K562 (cell line): ENCODE data around the gene EVI5L. TPM values are rescaled to one million over a fixed set of nuclear protein-coding genes. Genes with fewer than 3 reads are reported as not detected.
"Not testable (repeated sequence)": the region's sequence is repeated elsewhere in the genome, so short reads cannot be mapped to it uniquely, and the experiment has no call there.

ENCODE experiments used
- ATAC-seq: fragments of 200-7000 bp; cut with Tn5 transposase; 3 replicates; pipeline ENCODE4 v1.9.1; 2020; ENCODE audit warnings: moderate library complexity
- BruUV-seq: library from RNA; stranded (reverse); fragments of 400-500 nt; replicated peaks from 2 replicates; lab custom pipeline; 2021; lab: Mats Ljungman, UMichigan
- CTCF ChIA-PET: fragments of 300-600 bp; formaldehyde crosslinking; extraction: SDS; loops from one replicate; lab custom pipeline; 2021; ENCODE audit warnings: low intra/inter-chr PET ratio; lab: Yijun Ruan, JAX
- POLR2A ChIA-PET: fragments of 300-600, 350-650 bp; sonication (Branson Sonifier 250); formaldehyde crosslinking; extraction: SDS; loops from one replicate; lab custom pipeline; 2021; ENCODE audit warnings: antibody characterized with exemption, inconsistent platforms; lab: Yijun Ruan, JAX
- DNase-seq, 4 experiments: peaks; one replicate each; pipeline versions ENCODE4 v3.0.0 to v3.0.0-alpha.2; 2011 to 2018; ENCODE audit warnings: low spot score in 3 of 4, mixed read lengths in 3 of 4; ENCODE audit errors: extremely low read depth in 1 of 4
- FAIRE-seq: peaks from 2 replicates; lab custom pipeline; 2011; peaks lifted over from hg19 to GRCh38; lab: Jason Lieb, UNC
- H2AFZ ChIP-seq: 2 replicates; pipeline ENCODE4 v1.6.0; 2011; ENCODE audit warnings: low read depth, low read length, control low read depth, inconsistent platforms
- H3K27ac ChIP-seq: fragments of 200-600 bp; 3 replicates; pipeline ENCODE4 v1.8.0; 2011; ENCODE audit warnings: low read depth, mild to moderate bottlenecking, control low read depth, inconsistent platforms, low read length, moderate library complexity, mixed read lengths; ENCODE audit errors: extremely low read depth
- H3K27me3 ChIP-seq, 2 experiments: fragments of 300-600 bp in 1 of 2; 2 replicates in 1 of 2; 3 replicates in 1 of 2; pipeline versions ENCODE4 v1.6.0 to v1.8.0; 2011; ENCODE audit warnings: inconsistent platforms in 2 of 2, low read length in 2 of 2, mild to moderate bottlenecking in 1 of 2, mixed read lengths in 1 of 2, moderate library complexity in 1 of 2; ENCODE audit not compliant: control insufficient read depth in 2 of 2, insufficient read depth in 2 of 2
- H3K36me3 ChIP-seq: fragments of 300-600 bp; 3 replicates; pipeline ENCODE4 v1.8.0; 2011; ENCODE audit warnings: mild to moderate bottlenecking, low read length, inconsistent platforms; ENCODE audit not compliant: control insufficient read depth, insufficient read depth
- H3K4me1 ChIP-seq, 2 experiments: fragments of 200-600 bp in 1 of 2; replicated peaks in 1 of 2; 2 replicates in 1 of 2; 3 replicates in 1 of 2; pipeline versions ENCODE4 v1.5.1 to v1.8.0; 2011; ENCODE audit warnings: inconsistent platforms in 2 of 2, low read length in 2 of 2, mild to moderate bottlenecking in 1 of 2, mixed read lengths in 1 of 2, moderate library complexity in 1 of 2; ENCODE audit not compliant: control insufficient read depth in 2 of 2, insufficient read depth in 2 of 2
- H3K4me2 ChIP-seq: 2 replicates; pipeline ENCODE4 v1.6.1; 2011; ENCODE audit warnings: low read length, control low read depth, inconsistent platforms, mixed read lengths; ENCODE audit not compliant: insufficient read depth
- H3K4me3 ChIP-seq: fragments of 200-600 bp; sonication (generic), shearing (Covaris generic); 2 replicates; pipeline ENCODE4 v1.5.1; 2016; ENCODE audit warnings: control low read depth, inconsistent platforms
- H3K79me2 ChIP-seq: fragments of 200-600 bp; 3 replicates; pipeline ENCODE4 v1.8.0; 2011; ENCODE audit warnings: low read length, inconsistent platforms; ENCODE audit not compliant: control insufficient read depth, insufficient read depth
- H3K9ac ChIP-seq, 2 experiments: 2 replicates each; pipeline versions ENCODE4 v1.6.0 to v1.6.1; 2011; ENCODE audit warnings: low read depth in 2 of 2, low read length in 2 of 2, control low read depth in 1 of 2, inconsistent platforms in 1 of 2, mild to moderate bottlenecking in 1 of 2, mixed read lengths in 1 of 2; ENCODE audit not compliant: insufficient read depth in 1 of 2
- H3K9me1 ChIP-seq: one replicate; pipeline ENCODE4 v1.6.0; 2011; ENCODE audit warnings: inconsistent platforms, mild to moderate bottlenecking, low read length, moderate library complexity; ENCODE audit not compliant: control insufficient read depth, insufficient read depth
- H3K9me3 ChIP-seq: replicated peaks from 2 replicates; pipeline ENCODE4 v1.5.1; 2011; ENCODE audit warnings: low read depth, low read length, inconsistent platforms; ENCODE audit not compliant: control insufficient read depth, insufficient read depth
- H4K20me1 ChIP-seq: replicated peaks from 2 replicates; pipeline ENCODE4 v1.6.1; 2011; ENCODE audit warnings: low read length, inconsistent platforms, mixed read lengths; ENCODE audit not compliant: control insufficient read depth, insufficient read depth
- NFXL1 ChIP-seq: fragments of 450-650 bp; formaldehyde crosslinking; IDR thresholded peaks from 2 replicates; pipeline ENCODE4 v1.4.0; 2021; ENCODE audit warnings: mild to moderate bottlenecking
- U2AF1 ChIP-seq: fragments of 200-400 bp; formaldehyde crosslinking; optimal IDR thresholded peaks from 2 replicates; pipeline ENCODE3; 2017; ENCODE audit warnings: mild to moderate bottlenecking, low read depth, low read length, moderate library complexity
- ZNF134 ChIP-seq: fragments of 250-450 bp; sonication (Bioruptor Pico); conservative IDR thresholded peaks from 2 replicates; pipeline ENCODE4 v1.4.0; 2020
- ZNF146 ChIP-seq: IDR thresholded peaks from one replicate; pipeline ENCODE4 v1.6.1; 2018; ENCODE audit warnings: missing compliant biosample characterization; ENCODE audit not compliant: unreplicated experiment
- WGBS: fragments of 100-300 bp; shearing (Covaris generic); methylation state at CpG from one replicate; pipeline ENCODE4 v1.1.6; 2016; ENCODE audit warnings: low coverage, mixed read lengths; ENCODE audit not compliant: insufficient coverage; ENCODE audit errors: missing lambda C conversion rate; 5-methylcytosine and 5-hydroxymethylcytosine counted together
- in situ Hi-C: fragments of 300-500 bp; cut with MboI; formaldehyde crosslinking; loops from 4 replicates; pipeline ENCODE4 v1.15.0; 2018; ENCODE audit warnings: inconsistent platforms, mixed read lengths
- intact Hi-C: fragments of 100-400 bp; cut with micrococcal nuclease; formaldehyde crosslinking; loops from 2 replicates; pipeline ENCODE4 v1.14.2; 2022
- polyA plus RNA-seq, 8 experiments: library from polyadenylated mRNA; depleted of rRNA in 4 of 8; stranded (reverse) in 5 of 8; unstranded in 3 of 8; fragments of >200 nt; fragmentation: Nextera tagmentation in 2 of 8; fragmentation: Illumina TruSeq in 1 of 8; extraction: Ambion mirVana in 2 of 8; extraction: Trizol in 1 of 8; gene quantifications; 2 replicates each; pipeline versions ENCODE4 v1.2.1 to v1.2.3, GENCODE V29; 2011 to 2014; ENCODE audit warnings: inconsistent platforms in 1 of 8, missing spikeins in 1 of 8
- total RNA-seq, 7 experiments: library from RNA; depleted of rRNA in 6 of 7; stranded (reverse); fragments of >200 nt in 6 of 7; fragmentation: Illumina TruSeq in 2 of 7; extraction: Trizol in 2 of 7; gene quantifications; 2 replicates each; pipeline versions ENCODE4 v1.2.1 to v1.2.3, GENCODE V29; 2011 to 2021; ENCODE audit warnings: low replicate concordance in 1 of 7

The EVI5L gene
- total and polyA plus RNA-seq, 9 of the 15 experiments (the other 6 are each of a cell fraction or from before 2014, with no cell fraction given): 0.69 to 1.8 (median 1.2) TPM; not detected in 2

GRCh38 chr19:7815325-7815724 lies 14.7 kb upstream of the EVI5L start (continued):
- TF ChIP-seq NFXL1 (CRISPR knock-in tag) (no peak), U2AF1 (no peak)

GRCh38 chr19:7816040-7816439 lies 14.0 kb upstream of the EVI5L start:
- peak; percentile 63 for TF ChIP-seq ZNF146 (CRISPR knock-in tag)
- TF ChIP-seq, all 486 proteins: peak for 1; not testable (repeated sequence) for 485
- H3K27ac ChIP-seq, DNase-seq, H3K9me3 ChIP-seq, H3K4me1 ChIP-seq, CTCF ChIA-PET, ATAC-seq, H3K9ac ChIP-seq, H2AFZ ChIP-seq, FAIRE-seq, H3K4me2 ChIP-seq, BruUV-seq, H3K4me3 ChIP-seq, POLR2A ChIA-PET, H3K79me2 ChIP-seq, intact Hi-C loops, H3K27me3 ChIP-seq, H4K20me1 ChIP-seq, H3K9me1 ChIP-seq, in situ Hi-C loops, H3K36me3 ChIP-seq: not testable (repeated sequence)
- 0% methylated on average over 3 of the region's 3 CpGs for WGBS

GRCh38 chr19:7817801-7818200 lies 12.2 kb upstream of the EVI5L start:
- no peak overlapping the region for H3K4me3 ChIP-seq
- intact Hi-C loops: no loop called here
- no peaks in the 10 kb centered on the region for H4K20me1 ChIP-seq
- BruUV-seq: no TSS peak
- no peak overlapping the region for H2AFZ ChIP-seq
- no peaks in the 10 kb centered on the region for H3K9me3 ChIP-seq
- H3K4me2 ChIP-seq: no peak overlapping the region
- DNase-seq (no peak), ATAC-seq (no peak), FAIRE-seq (no peak)
- no peaks in the 10 kb centered on the region; a peak in 1 of 5 replicates for H3K27me3 ChIP-seq
- no peaks in the 10 kb centered on the region for H3K4me1 ChIP-seq
- ChIA-PET CTCF (no interaction called here), POLR2A (interaction anchor here (1.3 kb wide), 1 partner anchor 20 kb away, joined by 3 read pairs; no protein-coding TSS in a partner anchor)
- no peak overlapping the region for H3K27ac ChIP-seq
- H3K9me1 ChIP-seq: no peaks in the 10 kb centered on the region
- H3K36me3 ChIP-seq: no peaks in the 10 kb centered on the region
- no peak overlapping the region for H3K9ac ChIP-seq
- 0% methylated on average over 1 of the region's 1 CpG for WGBS
- in situ Hi-C loops: no loop called here
- no peaks in the 10 kb centered on the region for H3K79me2 ChIP-seq
- no peak for TF ChIP-seq ZNF134 (CRISPR knock-in tag)
